ENCODE measurements around the gene ADGRG1. TPM values are rescaled to one million over a fixed set of nuclear protein-coding genes. Genes with fewer than 3 reads are reported as not detected.

ADGRG1 gene
- total RNA-seq, 1 experiment from 2014 or later, result 13.1 TPM

DNA sequence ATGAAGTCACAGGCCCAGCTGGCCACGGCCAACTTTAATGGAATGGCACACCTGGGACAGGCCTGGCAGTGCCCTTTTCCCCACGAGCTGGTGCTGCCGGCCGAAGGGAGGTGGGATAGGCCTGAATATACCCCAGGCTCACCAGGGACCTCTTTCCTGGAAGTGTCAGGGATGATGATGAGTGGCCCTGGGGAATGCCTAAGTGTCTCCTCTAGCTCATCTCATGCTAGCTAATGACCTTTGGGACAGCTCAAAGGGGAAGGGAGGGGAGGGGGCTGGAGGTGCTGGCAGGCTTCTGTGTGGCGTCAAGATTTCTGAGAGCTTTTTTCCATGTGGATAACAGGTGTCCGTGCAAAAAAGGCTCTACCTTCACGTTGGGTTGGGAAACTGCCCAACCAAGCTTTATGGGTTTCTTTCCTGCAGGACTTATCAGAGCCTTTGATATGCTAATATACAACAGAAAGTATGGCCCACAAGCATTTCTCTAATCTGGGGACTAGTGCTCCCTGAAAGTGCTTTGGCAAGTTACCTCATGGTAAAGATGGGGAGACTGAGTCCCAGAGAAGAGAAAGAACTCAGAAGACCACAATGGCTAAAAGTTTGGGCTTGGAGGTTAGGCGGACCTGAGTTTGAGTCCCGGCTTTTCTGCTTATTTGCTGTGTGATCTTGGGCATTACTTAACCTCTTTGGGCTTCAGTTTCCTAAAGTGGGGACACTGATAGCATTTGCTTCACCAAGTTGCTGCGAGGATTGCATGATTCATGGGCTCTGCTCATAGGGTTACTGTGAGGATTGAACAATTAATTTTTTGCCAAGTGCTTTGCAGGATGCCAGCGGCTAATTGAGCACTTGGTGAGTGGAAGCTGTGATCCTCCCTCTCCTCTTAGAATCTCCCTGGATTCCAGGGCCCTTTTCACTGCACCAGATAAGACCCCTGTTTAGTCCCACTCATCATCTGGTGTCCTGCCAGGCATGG is 14.0 kb downstream of the ADGRG1 start:
- Histone ChIP-seq H3K36me3 (ENCODE audit: control insufficient read depth, insufficient read depth, low read length) (no peaks in the 10 kb centered on the region), H3K9me3 (ENCODE audit: control insufficient read depth, insufficient read depth, low read depth, low read length) (no peaks in the 10 kb centered on the region), H3K27ac (ENCODE audit: low read length) (no peak overlapping the region), H3K27me3 (ENCODE audit: control insufficient read depth, insufficient read depth, low read length) (no peaks in the 10 kb centered on the region), H3K4me1 (ENCODE audit: control insufficient read depth, insufficient read depth, low read length) (peaks cover 4% of the 10 kb centered on the region), H3K4me3 (ENCODE audit: low read depth in 2 of 2, low read length in 2 of 2) (no peak overlapping the region)
- ChIA-PET POLR2A (interaction anchor here (1.0 kb wide), 1 partner anchor 93 kb away, joined by 3 read pairs; the partner anchor contains the start of gene KATNB1), CTCF (interaction anchor here (0.6 kb wide), 1 partner anchor 459 kb away, joined by 5 read pairs; no protein-coding TSS in a partner anchor)
- ATAC-seq (no peak), DNase-seq (ENCODE audit: low read depth, low spot score) (no peak)
- TF ChIP-seq, protein P1, sequence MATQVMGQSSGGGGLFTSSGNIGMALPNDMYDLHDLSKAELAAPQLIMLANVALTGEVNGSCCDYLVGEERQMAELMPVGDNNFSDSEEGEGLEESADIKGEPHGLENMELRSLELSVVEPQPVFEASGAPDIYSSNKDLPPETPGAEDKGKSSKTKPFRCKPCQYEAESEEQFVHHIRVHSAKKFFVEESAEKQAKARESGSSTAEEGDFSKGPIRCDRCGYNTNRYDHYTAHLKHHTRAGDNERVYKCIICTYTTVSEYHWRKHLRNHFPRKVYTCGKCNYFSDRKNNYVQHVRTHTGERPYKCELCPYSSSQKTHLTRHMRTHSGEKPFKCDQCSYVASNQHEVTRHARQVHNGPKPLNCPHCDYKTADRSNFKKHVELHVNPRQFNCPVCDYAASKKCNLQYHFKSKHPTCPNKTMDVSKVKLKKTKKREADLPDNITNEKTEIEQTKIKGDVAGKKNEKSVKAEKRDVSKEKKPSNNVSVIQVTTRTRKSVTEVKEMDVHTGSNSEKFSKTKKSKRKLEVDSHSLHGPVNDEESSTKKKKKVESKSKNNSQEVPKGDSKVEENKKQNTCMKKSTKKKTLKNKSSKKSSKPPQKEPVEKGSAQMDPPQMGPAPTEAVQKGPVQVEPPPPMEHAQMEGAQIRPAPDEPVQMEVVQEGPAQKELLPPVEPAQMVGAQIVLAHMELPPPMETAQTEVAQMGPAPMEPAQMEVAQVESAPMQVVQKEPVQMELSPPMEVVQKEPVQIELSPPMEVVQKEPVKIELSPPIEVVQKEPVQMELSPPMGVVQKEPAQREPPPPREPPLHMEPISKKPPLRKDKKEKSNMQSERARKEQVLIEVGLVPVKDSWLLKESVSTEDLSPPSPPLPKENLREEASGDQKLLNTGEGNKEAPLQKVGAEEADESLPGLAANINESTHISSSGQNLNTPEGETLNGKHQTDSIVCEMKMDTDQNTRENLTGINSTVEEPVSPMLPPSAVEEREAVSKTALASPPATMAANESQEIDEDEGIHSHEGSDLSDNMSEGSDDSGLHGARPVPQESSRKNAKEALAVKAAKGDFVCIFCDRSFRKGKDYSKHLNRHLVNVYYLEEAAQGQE (IDR thresholded peaks at IDR 0.05; ENCODE audit: insufficient read depth in 1 of 2, low read depth in 2 of 2, low read length in 1 of 2), result no peak
- TF ChIP-seq POLR2AphosphoS5 (IDR thresholded peaks at IDR 0.05; ENCODE audit: low read depth, low read length), result no peak
- no peak for TF ChIP-seq SIN3A (IDR thresholded peaks at IDR 0.05; ENCODE audit: borderline replicate concordance, insufficient read depth, low read depth, low read length)
- no peak for TF ChIP-seq TCF7L2 (IDR thresholded peaks at IDR 0.05; ENCODE audit: low read depth, low read length)
- no peak for TF ChIP-seq CTCF (IDR thresholded peaks at IDR 0.05)
- no TSS peak for BruUV-seq (replicated peaks)
- intact Hi-C loops (cut with micrococcal nuclease; ENCODE audit: unreplicated experiment), result no loop called here
- in situ Hi-C loops (cut with HindIII; ENCODE audit: low pct_unique_long_range_greater_than_20kb, low sequenced_read_pairs), result no loop called here

DNA sequence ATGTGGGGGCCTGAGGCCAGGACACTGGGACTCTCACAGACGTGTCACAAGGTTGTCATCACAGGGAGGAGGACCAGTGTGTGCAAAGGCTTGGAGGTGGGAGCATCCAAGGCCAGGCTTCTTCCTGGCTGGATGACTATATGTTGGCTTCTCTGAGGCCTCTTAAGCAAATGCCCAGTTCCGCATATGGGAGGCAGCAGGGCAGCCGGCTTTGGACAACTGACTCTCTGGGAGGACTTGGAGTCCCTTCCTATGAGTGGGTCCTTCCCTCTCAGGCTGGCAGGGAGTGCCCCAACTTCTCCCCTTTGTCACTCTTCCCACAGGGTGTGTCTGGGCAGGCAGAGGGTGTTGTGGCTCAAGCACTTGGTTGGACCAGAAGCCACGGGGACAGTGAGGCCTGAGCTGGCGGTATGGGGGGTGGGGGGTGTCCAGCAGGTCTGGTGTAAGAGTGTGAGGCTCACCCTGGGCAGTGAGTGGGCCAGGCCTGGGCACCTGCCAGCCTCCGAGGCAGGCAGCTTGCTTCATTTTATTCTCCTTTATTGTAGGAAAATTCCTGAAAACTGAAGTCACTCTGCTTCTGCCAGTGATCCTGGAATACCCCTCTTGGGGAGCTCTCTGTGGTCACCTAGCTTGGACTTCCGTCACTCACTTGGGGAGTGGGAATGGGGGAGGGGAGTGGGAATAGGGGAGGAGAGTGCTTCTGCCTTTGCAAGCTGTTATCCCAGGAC is 14.9 kb downstream of the ADGRG1 start:
- H3K9me3 ChIP-seq (ENCODE audit: control insufficient read depth, insufficient read depth, low read depth, low read length), result no peaks in the 10 kb centered on the region
- DNase-seq (ENCODE audit: low read depth, low spot score) (no peak), ATAC-seq (peak; percentile 53)
- no peaks in the 10 kb centered on the region for H3K27me3 ChIP-seq (ENCODE audit: control insufficient read depth, insufficient read depth, low read length)
- no peaks in the 10 kb centered on the region for H3K36me3 ChIP-seq (ENCODE audit: control insufficient read depth, insufficient read depth, low read length)
- BruUV-seq (replicated peaks), result no TSS peak
- H3K4me3 ChIP-seq (ENCODE audit: low read depth in 2 of 2, low read length in 2 of 2), result no peak overlapping the region
- ChIA-PET CTCF (interaction anchor here (0.6 kb wide), 2 partner anchors 16 to 54 kb away, joined by 4 to 5 read pairs; no protein-coding TSS in a partner anchor), POLR2A (no interaction called here)
- no peak for TF ChIP-seq SIN3A (IDR thresholded peaks at IDR 0.05; ENCODE audit: borderline replicate concordance, insufficient read depth, low read depth, low read length)
- no peak for TF ChIP-seq TCF7L2 (IDR thresholded peaks at IDR 0.05; ENCODE audit: low read depth, low read length)
- no peak for TF ChIP-seq CTCF (IDR thresholded peaks at IDR 0.05)
- TF ChIP-seq POLR2AphosphoS5 (IDR thresholded peaks at IDR 0.05; ENCODE audit: low read depth, low read length), result no peak
- TF ChIP-seq, protein P1 (IDR thresholded peaks at IDR 0.05; ENCODE audit: insufficient read depth in 1 of 2, low read depth in 2 of 2, low read length in 1 of 2), result no peak
- peaks cover 4% of the 10 kb centered on the region for H3K4me1 ChIP-seq (ENCODE audit: control insufficient read depth, insufficient read depth, low read length)
- intact Hi-C loops (cut with micrococcal nuclease; ENCODE audit: unreplicated experiment) (no loop called here), in situ Hi-C loops (cut with HindIII; ENCODE audit: low pct_unique_long_range_greater_than_20kb, low sequenced_read_pairs) (no loop called here)
- H3K27ac ChIP-seq (ENCODE audit: low read length), result no peak overlapping the region
